GM10847 (cell line): ENCODE data around the gene MYLK.

Experiments used
- POLR2A ChIP-seq: IDR thresholded peaks from 2 replicates; pipeline ENCODE4 v1.6.1; 2011; ENCODE audit not compliant: insufficient read length; ENCODE audit errors: extremely low read depth

MYLK gene

GRCh38 chr3:123759871-123760270 is 124.3 kb downstream of the MYLK start:
- no peak for TF ChIP-seq POLR2A

GRCh38 chr3:123759311-123759710 is 124.8 kb downstream of the MYLK start:
- no peak for TF ChIP-seq POLR2A

DNA sequence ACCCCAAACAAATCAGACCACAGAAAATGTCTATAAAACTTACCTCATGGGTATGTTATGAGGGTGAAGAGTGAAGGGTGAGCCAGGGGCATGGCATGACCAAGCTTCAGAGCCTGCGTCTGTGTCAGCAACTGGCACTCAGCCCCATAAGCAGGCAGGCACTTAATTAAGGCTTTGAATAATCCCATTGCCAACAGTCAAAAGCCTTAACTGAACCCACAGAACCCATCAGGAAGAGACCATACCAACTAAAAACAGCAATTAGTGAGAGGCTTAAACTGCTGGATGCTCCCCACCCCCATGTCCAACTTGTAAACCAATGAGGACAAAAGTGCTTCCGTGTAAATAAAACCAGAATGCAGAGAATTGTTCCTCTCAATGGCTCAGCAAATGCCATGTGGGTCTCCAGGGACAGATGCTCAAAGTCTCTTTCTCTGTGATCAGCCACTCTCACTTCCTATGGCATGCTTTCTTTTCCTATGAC is 126.0 kb downstream of the MYLK start:
- no peak for TF ChIP-seq POLR2A

GRCh38 chr3:123757281-123757940 is 126.7 kb downstream of the MYLK start:
- no peak for TF ChIP-seq POLR2A

DNA sequence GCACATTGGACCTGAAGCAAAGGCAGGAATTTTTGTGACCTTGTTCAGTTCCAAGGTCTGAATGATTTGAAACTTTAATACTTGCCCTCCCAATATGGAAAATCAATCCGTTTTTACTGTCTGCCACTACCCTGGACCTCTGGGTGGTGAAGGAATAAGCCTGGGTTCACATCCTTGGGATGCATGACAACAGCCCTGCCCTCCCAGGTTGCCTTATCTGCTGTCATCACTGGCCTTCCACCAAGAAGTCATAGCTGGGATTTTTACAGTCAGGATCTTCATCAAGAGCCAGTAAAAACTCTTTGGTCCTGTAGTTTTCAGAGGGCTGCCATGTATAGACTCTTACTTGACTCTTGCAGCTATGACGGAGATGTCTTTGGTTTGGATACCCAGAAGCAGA is 128.6 kb downstream of the MYLK start:
- TF ChIP-seq POLR2A: no peak

- TF ChIP-seq POLR2A: no peak
Measured at GRCh38 chr3:123755085-123755484, 129.0 kb downstream of the MYLK start.

GRCh38 chr3:123753286-123753685 is 130.8 kb downstream of the MYLK start:
- no peak for TF ChIP-seq POLR2A

GRCh38 chr3:123752228-123752627 is 131.9 kb downstream of the MYLK start:
- no peak for TF ChIP-seq POLR2A

GRCh38 chr3:123751433-123751832 is 132.7 kb downstream of the MYLK start:
- TF ChIP-seq POLR2A: no peak

DNA sequence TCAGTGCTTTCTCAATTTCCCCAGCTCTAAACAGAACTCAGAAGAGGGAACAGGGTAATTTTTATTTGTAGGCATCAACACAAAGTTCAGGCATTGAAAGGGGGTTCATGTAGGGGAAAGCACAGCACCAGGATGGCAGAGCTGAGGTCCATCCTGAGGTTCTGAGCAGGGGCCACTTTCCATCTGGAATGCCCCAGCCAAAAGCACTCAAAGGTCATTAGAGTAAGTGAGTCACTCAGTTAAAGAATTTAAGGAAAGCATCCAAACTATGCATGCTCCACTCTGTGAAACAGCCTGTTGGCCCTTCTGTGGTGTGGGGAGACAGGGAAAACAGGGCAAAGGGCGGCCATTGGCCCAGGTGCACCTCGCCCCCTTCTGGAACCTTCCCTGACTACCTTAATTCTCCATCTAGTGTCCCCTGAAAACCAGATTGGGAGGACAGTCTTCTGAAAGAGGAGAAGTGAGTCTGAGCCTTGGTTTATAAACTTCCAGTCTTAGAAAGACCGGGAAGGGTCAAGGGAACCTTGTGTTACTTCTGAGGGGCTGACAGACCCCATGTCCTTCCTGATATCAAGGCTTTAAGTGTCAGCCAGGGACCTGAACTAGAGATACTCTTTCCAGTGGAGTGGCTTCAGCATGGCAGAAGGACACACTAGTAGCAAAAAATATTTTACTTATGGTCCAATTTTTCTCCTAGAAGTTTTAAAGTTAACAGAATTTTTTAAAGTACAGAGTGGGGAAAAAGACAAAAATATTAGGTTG is 133.3 kb downstream of the MYLK start:
- TF ChIP-seq POLR2A: no peak

DNA sequence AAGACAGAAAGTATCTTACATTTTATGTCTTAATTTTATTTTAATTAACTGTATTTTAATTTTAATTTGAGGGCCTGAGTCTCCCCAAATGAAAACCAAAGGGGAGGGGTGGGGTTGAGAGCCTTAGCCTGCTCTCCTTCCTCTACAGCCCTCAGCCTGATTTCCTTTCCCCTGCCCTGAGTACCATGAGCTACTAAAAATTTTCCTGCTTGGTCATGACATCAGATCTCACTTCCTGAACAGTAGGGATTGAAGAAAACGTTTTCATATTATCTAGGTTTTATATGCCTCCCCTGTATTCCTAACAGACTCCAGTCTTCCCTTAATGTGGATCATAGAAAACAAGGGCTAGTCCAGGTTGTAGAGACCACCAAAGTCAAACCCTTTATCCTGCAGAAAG is 133.9 kb downstream of the MYLK start:
- TF ChIP-seq POLR2A: no peak

DNA sequence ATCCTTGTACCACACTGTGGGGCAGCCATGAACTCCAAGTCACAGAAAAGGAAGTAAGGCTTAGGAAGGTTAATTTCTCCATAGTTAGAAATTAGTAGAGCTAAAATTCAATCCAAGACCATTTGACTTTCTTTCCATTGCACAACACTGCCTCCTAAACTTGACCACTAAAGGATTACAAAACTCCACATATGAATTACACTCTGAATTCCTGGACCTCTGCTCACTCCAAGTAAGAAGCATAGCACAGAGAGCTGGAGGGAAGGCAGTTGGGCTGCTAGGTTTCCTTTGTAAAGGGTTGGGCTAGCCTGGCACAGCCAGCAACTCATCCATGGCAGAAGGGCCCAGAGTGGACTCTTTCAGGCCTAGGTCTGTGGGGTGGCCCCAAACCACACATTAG is 134.4 kb downstream of the MYLK start:
- TF ChIP-seq POLR2A: no peak

DNA sequence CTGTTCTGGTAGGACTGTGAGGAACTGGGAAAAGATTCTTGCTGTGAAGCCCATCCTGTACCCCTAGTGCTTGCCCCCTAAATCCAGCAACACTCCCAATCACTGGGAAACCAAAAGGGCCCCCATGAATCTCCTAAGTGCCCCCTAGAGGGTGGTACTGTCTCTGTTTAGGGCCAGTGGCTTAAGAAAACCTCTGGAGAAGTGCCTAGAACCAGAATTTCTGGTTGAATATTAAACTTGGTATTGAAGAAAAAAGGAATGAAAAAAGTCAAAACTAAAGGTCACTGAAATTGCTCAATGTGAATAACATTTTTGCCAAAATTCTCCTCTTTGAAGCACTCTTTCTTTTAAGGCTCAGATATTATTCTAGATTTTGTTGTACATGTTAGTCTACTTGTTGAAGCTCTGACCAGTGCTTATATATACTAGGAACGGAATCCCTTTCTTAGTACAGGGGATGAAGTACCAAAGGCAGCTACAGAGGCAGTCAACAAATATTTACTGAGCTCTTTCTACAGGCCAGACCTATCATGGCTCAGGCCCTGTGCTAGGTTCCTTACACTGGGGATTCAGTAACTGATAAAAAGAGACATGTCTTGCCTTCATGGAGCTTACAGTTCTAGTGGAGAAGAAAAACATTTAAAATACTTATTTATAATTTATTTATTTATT is 138.8 kb downstream of the MYLK start:
- no peak for TF ChIP-seq POLR2A

DNA sequence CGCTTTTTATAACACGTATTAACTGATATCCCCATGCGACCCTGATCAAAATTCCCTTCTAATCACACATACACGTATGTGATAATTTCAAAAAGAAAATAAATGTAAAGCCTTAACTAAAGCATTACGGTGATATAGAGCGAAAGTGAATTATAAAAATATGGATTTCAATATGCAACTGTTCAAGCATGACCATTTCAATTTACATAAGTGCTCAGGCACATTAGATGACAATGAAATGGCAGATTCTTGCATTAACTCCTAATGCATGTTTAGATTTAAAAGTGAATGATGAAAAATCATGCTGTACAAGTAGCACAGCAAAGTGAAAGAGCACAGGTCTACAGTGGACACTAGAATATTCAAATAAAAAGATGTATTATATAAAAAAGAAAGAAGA is 140.1 kb downstream of the MYLK start:
- TF ChIP-seq POLR2A: no peak

GRCh38 chr3:123743121-123743520 is 141.0 kb downstream of the MYLK start:
- no peak for TF ChIP-seq POLR2A

GRCh38 chr3:123741041-123741511 is 143.1 kb downstream of the MYLK start:
- TF ChIP-seq POLR2A: no peak
